Inflammatory macrophage (primary cell): ENCODE results near the gene EXOC3L1.
A peak's percentile ranks its signal among the peaks of the same experiment; 100 is the strongest.

Source experiments
- DNase-seq, 2 donors: peaks; one replicate each; pipeline ENCODE4 v3.0.0-alpha.2; 2020 to 2022

The EXOC3L1 gene

DNA sequence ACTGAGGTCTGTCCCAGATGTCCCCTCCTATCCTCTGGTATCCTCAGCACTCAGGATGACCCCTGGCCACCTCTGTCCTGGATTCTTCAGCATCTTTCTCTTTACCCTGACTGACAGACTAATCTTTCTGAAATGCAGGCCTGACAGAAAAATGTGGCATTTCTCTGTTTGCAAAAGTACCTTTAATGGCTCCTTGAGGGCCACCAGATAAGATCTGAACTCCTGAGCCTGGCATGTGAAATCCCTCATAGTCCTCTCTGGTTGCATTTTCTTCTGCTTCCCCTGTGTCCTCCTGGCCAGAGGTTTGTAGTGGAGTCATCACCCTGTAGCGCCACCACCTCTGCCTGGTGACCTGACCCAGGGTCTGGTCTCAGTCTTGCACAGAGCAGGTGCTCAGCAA lies 6.9 kb upstream of the EXOC3L1 start:
- DNase-seq = no peak

- no peak for DNase-seq
These were observed 5.7 kb upstream of the EXOC3L1 start for GRCh38 chr16:67195676-67196075.

GRCh38 chr16:67194260-67194659 lies 4.3 kb upstream of the EXOC3L1 start:
- DNase-seq = no peak

GRCh38 chr16:67193536-67193935 lies 3.6 kb upstream of the EXOC3L1 start:
- no peak for DNase-seq

- DNase-seq = no peak
These were observed 2.9 kb upstream of the EXOC3L1 start for GRCh38 chr16:67192781-67193361.

GRCh38 chr16:67191995-67192681 lies 2.2 kb upstream of the EXOC3L1 start, which contains the start of gene E2F4:
Gene E2F4, plus strand, starts transcription at chr16:67192155. Its CDS starts 73 bp downstream, at chr16:67192228.
- DNase-seq = peak; percentile 93 to 96

DNA sequence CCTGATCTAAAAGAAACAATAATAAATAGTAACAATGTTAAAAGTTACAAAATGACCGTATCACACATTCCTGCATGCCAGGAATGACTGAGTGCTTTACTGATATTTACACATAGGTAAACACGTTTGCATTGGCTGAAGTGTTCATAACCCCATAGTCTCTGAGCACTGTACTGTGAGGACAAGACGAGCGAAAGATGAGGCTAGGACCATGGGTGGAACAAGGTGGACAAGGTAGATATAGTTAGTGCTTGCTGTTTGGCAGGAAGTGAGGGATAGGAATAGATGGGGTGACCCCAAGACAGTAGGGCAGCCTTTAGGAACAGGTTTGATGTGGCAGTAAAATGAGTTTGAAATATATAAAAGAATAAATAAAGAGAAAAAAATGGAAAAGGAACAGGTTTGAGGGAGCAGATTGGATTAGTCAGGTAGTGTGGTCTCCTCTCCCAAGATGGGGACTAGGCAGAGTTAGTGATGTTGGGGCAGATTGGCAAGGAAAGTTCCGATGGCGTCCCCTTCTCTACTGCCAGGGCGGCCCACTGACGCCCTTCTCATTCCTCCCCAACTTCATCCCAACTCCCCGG lies 1.6 kb upstream of the EXOC3L1 start:
- no peak for DNase-seq

- no peak for DNase-seq
These were observed 788 bp upstream of the EXOC3L1 start for GRCh38 chr16:67190448-67191399.

- DNase-seq = no peak
These were observed 1.1 kb downstream of the EXOC3L1 start for GRCh38 chr16:67188798-67189197.

DNA sequence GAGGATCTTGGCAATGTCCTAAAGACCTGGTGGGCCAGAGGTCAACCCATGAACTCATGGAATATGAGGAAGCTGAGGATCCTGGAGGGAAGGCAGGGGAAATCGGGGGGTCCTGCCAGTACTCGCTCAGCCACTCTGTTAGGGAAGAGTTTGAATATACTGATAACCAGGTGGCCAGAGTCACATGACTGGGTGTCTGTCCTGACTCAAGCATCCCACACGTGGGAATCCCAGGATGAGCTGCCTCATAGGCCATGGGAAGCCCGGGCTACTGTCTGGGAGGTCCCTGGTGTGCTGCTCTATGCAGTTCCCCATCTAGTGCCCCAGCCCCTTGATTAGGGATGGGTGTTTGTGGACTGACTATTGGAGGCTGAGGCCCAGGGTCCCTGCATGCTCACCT lies 1.6 kb downstream of the EXOC3L1 start:
- no peak for DNase-seq

DNA sequence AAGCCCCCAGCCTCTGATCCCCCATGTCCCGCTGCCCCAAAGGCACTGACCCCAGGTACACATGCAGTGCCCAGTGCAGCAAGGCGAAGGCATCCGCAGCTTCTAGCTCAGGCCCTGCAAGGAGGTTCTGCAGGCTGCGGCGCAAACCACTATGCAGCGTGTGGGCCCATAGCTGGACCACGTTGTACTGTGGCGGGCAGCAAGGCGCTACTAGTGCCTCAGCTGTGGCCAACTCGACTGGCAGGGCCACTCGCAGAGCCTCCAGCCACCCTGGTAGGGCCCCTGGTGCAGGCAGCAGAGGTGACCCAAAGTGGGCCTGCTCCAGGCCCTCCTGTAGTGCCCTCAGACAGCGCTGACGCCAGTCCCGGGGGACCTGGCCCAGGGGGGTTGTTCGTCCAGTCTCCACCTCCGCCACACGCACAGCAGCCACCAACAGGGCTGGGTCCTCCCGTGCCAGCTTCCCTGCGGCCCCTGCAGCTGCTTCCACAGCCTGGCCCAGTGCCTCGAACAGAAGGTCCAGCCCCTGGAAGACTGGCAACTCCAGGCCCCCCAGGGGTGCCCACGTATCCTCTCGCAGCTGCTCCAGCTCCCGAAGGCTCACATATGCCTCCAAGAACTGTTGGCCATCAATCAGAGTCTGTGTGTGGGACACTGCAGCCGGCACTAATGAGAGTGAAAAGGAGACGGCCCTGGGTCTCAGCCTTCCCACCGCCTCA lies 2.6 kb downstream of the EXOC3L1 start:
- DNase-seq = no peak

- no peak for DNase-seq
These were observed 3.4 kb downstream of the EXOC3L1 start for GRCh38 chr16:67186550-67186950.

DNA sequence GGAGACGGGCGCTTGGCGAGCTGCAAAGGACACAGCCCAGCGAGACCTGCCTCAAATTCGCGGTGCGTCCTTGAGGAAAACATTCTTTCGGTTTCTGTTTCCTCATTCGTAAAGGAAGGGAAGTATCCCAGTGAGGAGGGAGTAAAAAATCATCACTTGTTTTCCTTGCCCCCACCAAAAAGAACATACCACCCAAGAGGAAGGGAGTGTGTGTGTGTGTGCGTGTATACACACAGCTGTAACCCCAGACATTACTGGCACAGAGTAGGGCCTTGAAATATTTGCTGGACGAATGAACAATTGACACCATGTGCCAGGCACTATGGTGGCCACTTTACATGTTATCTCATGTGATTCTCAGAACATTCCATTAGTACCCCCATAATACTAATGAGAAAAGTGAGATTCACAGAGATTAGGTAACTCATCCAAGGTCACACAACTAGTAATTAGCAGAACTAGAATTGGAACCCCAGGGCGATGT lies 4.2 kb downstream of the EXOC3L1 start:
- DNase-seq = no peak

DNA sequence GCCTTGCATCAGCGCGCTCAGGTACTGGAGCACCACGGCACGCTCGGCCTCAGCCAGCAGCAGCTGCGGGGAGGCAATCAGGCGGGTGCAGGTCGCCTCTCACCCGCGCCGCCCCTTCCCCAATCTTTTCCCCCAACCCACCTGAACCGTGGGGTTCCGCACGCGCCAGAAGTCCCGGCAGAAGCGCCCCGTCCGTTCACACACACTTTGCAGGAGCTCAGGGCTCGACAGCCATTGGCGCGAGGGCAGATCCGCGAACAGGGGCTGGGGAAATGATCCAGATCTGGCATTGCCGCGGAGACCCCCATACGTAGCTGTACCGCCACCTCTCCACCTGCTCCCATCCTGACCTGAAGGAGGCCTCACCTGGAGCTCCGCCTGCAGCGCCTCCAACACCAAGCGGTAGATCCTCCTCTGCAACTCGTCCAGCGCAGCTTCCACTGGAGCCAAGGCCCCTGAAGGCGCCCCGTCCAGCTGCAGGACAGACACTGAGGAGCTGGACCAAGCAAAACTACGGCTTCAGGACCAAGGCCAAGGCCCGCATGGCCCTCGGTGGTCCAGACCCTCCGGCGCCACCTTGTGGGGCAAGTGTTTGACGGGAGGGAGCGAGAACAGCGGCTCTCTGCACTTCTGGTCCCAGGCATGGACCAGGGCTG lies 4.8 kb downstream of the EXOC3L1 start:
- DNase-seq = peak; percentile 85 to 90

GRCh38 chr16:67184453-67184994 lies 5.4 kb downstream of the EXOC3L1 start:
- no peak for DNase-seq

DNA sequence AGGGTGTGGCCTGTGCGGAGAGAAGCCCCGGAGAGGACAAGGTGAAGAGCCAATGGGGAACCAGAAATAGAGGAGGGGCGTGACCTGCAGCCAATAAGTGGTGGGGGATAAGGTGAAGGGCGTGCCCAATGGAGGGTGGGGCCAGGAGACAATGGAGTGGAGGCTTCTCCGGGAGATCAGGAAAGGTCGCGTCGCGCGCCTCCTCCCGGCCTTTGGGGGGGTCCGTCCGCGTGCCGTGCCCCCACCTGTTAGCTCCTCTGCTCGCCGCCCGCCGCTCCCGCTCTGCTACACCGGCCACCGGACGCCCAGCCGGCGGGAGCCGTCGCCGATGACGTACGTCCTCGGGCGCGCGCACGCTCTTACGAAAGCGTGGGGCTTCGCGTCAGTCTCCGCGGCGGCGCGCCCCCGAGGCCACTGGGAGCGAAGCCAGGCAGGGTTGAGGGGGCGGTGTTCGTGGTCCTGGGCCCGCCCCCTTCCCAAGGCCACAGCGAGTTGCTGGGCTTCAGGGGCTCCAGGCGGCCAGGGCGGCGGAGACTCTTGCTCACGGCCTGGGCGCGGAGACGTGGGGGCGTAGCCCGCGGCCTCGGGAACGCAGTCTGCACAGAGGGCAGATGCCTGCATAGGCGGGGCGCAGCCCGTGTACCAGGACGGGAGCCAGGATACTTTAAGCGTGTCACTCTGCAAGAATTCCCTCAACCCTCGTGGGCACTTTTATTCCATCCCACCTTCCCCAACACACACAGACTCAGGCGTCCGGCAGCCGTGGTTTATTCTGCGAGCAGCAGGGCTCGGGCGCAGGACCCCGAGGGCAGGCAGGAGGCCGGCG lies 6.1 kb downstream of the EXOC3L1 start, which contains the start of gene MATCAP1:
Gene MATCAP1 (minus strand): TSS at position 337 of the 826 bp plus-strand sequence. CDS start 3,353 bp downstream, outside the sequence.
- DNase-seq = peak; percentile 96

GRCh38 chr16:67183284-67183626 lies 6.7 kb downstream of the EXOC3L1 start:
- DNase-seq = no peak

DNA sequence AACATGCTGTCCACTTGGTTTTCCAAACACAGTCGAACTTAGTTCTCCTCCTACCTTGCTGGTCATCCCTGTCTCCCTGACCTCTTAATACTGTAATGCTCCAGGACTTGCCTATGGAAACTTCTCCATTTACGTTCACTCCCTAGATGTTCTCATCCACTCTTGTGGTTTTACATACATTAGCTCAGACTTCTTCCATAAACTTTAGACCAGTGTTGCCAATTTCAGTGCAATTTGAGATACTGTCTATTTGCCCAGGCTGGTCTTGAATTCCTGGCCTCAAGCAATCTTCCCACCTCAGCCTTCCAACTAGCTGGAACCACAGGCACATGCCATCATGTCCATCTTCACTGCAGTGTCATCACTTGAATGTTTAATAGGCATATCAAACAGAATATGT lies 7.6 kb downstream of the EXOC3L1 start:
- DNase-seq = peak in 1 of 2 donors; percentile 14

- DNase-seq = peak in 1 of 2 donors; percentile 19
These were observed 8.6 kb downstream of the EXOC3L1 start for GRCh38 chr16:67181346-67181745.

DNA sequence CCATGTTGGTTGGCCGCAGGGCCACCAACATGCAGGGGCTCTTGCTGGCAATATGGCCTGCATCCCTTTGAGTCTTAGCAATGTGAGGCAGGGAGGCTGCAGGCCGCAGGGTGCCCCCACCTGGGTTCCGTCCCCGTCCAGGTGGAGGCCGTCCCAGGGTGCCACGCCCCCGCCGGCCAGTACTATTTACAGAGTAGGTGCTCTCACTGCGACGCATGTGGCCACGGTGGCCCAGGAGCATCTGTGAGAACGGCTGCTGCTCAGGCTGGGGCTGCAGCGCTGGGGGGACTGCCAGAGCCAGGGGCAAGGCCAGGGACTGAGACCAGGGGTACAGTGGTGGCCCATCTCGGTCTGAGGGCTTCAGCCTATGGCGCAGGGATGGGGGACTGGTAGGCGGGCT lies 9.8 kb downstream of the EXOC3L1 start:
- DNase-seq = no peak
